ENCODE data around the gene OR10J1. TPM values are rescaled to one million over a fixed set of nuclear protein-coding genes. Genes with fewer than 3 reads are reported as not detected.
A peak's percentile ranks its signal among the peaks of the same experiment; 100 is the strongest.

OR10J1 gene
- total RNA-seq, 2 experiments from 2014 or later, result not detected

GRCh38 chr1:159421821-159422220 lies 17.7 kb upstream of the OR10J1 start:
- no peaks in the 10 kb centered on the region for H3K36me3 ChIP-seq (ENCODE audit: insufficient read depth, low read length)
- no peak overlapping the region for H3K4me3 ChIP-seq (ENCODE audit: low read depth, low read length, poor library complexity, severe bottlenecking)
- no peak for DNase-seq (ENCODE audit: low spot score)
- no peak for TF ChIP-seq EZH2phosphoT487 (IDR thresholded peaks at IDR 0.05; ENCODE audit: borderline replicate concordance, low read depth, low read length)
- TF ChIP-seq CTCF (conservative IDR thresholded peaks at IDR 0.05; ENCODE audit: low read length), result peak; percentile 47
- no TSS peak for BruUV-seq (replicated peaks)
- H3K4me2 ChIP-seq (ENCODE audit: low read length), result no peak overlapping the region
- H3K27ac ChIP-seq (ENCODE audit: low read depth, low read length, poor library complexity, severe bottlenecking), result no peak overlapping the region
- H2AFZ ChIP-seq (ENCODE audit: low read length), result no peak overlapping the region
- H4K20me1 ChIP-seq (ENCODE audit: insufficient read depth, low read length), result no peaks in the 10 kb centered on the region
- H3K9me3 ChIP-seq (ENCODE audit: low read length), result no peaks in the 10 kb centered on the region
- POLR2A ChIA-PET, result no interaction called here
- intact Hi-C loops (cut with micrococcal nuclease; ENCODE audit: unreplicated experiment), result no loop called here
- CTCF ChIA-PET (ENCODE audit: unreplicated experiment), result no interaction called here
- no peaks in the 10 kb centered on the region for H3K9me2 ChIP-seq (ENCODE audit: insufficient read depth, low read length)
- no peaks in the 10 kb centered on the region for H3K79me2 ChIP-seq (ENCODE audit: insufficient read depth, low read depth, low read length)
- no peaks in the 10 kb centered on the region for H3K4me1 ChIP-seq (ENCODE audit: insufficient read depth, low read length, poor library complexity, severe bottlenecking)

GRCh38 chr1:159428536-159428935 lies 11.0 kb upstream of the OR10J1 start:
- CTCF ChIA-PET (ENCODE audit: unreplicated experiment), result no interaction called here
- TF ChIP-seq EZH2phosphoT487 (IDR thresholded peaks at IDR 0.05; ENCODE audit: borderline replicate concordance, low read depth, low read length) (no peak), CTCF (conservative IDR thresholded peaks at IDR 0.05; ENCODE audit: low read length) (no peak)
- H3K9me3 ChIP-seq (ENCODE audit: low read length), result no peaks in the 10 kb centered on the region
- no peaks in the 10 kb centered on the region for H3K79me2 ChIP-seq (ENCODE audit: insufficient read depth, low read depth, low read length)
- H3K9me2 ChIP-seq (ENCODE audit: insufficient read depth, low read length), result no peaks in the 10 kb centered on the region
- no peak overlapping the region for H3K4me2 ChIP-seq (ENCODE audit: low read length)
- intact Hi-C loops (cut with micrococcal nuclease; ENCODE audit: unreplicated experiment), result no loop called here
- no peaks in the 10 kb centered on the region for H3K4me1 ChIP-seq (ENCODE audit: insufficient read depth, low read length, poor library complexity, severe bottlenecking)
- H3K36me3 ChIP-seq (ENCODE audit: insufficient read depth, low read length), result no peaks in the 10 kb centered on the region
- H2AFZ ChIP-seq (ENCODE audit: low read length), result no peak overlapping the region
- DNase-seq (ENCODE audit: low spot score), result no peak
- no peak overlapping the region for H3K27ac ChIP-seq (ENCODE audit: low read depth, low read length, poor library complexity, severe bottlenecking)
- no peak overlapping the region for H3K4me3 ChIP-seq (ENCODE audit: low read depth, low read length, poor library complexity, severe bottlenecking)
- BruUV-seq (replicated peaks), result no TSS peak
- POLR2A ChIA-PET, result interaction anchor here (0.8 kb wide), 1 partner anchor 8 kb away, joined by 4 read pairs; no protein-coding TSS in a partner anchor
- H4K20me1 ChIP-seq (ENCODE audit: insufficient read depth, low read length), result no peaks in the 10 kb centered on the region

GRCh38 chr1:159429074-159429861 lies 10.3 kb upstream of the OR10J1 start:
- Histone ChIP-seq H3K9me3 (ENCODE audit: low read length) (no peaks in the 10 kb centered on the region), H3K9me2 (ENCODE audit: insufficient read depth, low read length) (no peaks in the 10 kb centered on the region), H3K36me3 (ENCODE audit: insufficient read depth, low read length) (no peaks in the 10 kb centered on the region), H3K4me2 (ENCODE audit: low read length) (no peak overlapping the region), H3K79me2 (ENCODE audit: insufficient read depth, low read depth, low read length) (no peaks in the 10 kb centered on the region), H3K4me3 (ENCODE audit: low read depth, low read length, poor library complexity, severe bottlenecking) (no peak overlapping the region), H3K4me1 (ENCODE audit: insufficient read depth, low read length, poor library complexity, severe bottlenecking) (no peaks in the 10 kb centered on the region), H3K27ac (ENCODE audit: low read depth, low read length, poor library complexity, severe bottlenecking) (no peak overlapping the region), H2AFZ (ENCODE audit: low read length) (no peak overlapping the region), H4K20me1 (ENCODE audit: insufficient read depth, low read length) (no peaks in the 10 kb centered on the region)
- no TSS peak for BruUV-seq (replicated peaks)
- intact Hi-C loops (cut with micrococcal nuclease; ENCODE audit: unreplicated experiment), result no loop called here
- DNase-seq (ENCODE audit: low spot score), result no peak
- ChIA-PET POLR2A (no interaction called here), CTCF (ENCODE audit: unreplicated experiment) (no interaction called here)
- TF ChIP-seq CTCF (conservative IDR thresholded peaks at IDR 0.05; ENCODE audit: low read length), result no peak
- TF ChIP-seq EZH2phosphoT487 (IDR thresholded peaks at IDR 0.05; ENCODE audit: borderline replicate concordance, low read depth, low read length), result no peak
